Measurements from ENCODE around the gene CXCL14.

GRCh38 chr5:135606431-135606830 lies 27.6 kb upstream of the CXCL14 start:
- TF ChIP-seq CTCF (IDR thresholded peaks at IDR 0.05): no peak
- no peak for TF ChIP-seq POLR2A (IDR thresholded peaks at IDR 0.05)
